IMR-90 (cell line): Measurements from ENCODE around the gene MUSTN1. TPM values are rescaled to one million over a fixed set of nuclear protein-coding genes. Genes with fewer than 3 reads are reported as not detected.

Experiments used
- ATAC-seq: fragments of 200-7000 bp; cut with Tn5 transposase; 2 replicates; pipeline ENCODE4 v1.9.1; 2020; ENCODE audit warnings: low read depth, mild to moderate bottlenecking, moderate library complexity
- BruUV-seq: library from RNA; stranded (reverse); fragments of 400-500 nt; replicated peaks from 2 replicates; lab custom pipeline; 2021; lab: Mats Ljungman, UMichigan
- CTCF ChIA-PET: fragments of 300-600 bp; formaldehyde crosslinking; extraction: SDS; loops from one replicate; lab custom pipeline; 2021; ENCODE audit warnings: antibody characterized with exemption; lab: Yijun Ruan, JAX
- POLR2A ChIA-PET: fragments of 300-600 bp; sonication (Branson Sonifier 250); formaldehyde crosslinking; loops from one replicate; lab custom pipeline; 2022; ENCODE audit warnings: antibody characterized with exemption; ENCODE audit not compliant: unreplicated experiment; lab: Charles Lee
- DNase-seq: peaks from one replicate; pipeline ENCODE4 v3.0.0; 2013
- H2AFZ ChIP-seq: replicated peaks from 2 replicates; pipeline ENCODE3; 2013; ENCODE audit warnings: low read length, mild to moderate bottlenecking; ENCODE audit not compliant: poor library complexity
- H2AK5ac ChIP-seq: 2 replicates; pipeline ENCODE4 v1.6.1; 2013; ENCODE audit warnings: low read depth, low read length, inconsistent platforms
- H2AK9ac ChIP-seq: replicated peaks from 2 replicates; pipeline ENCODE3; 2013; ENCODE audit warnings: mild to moderate bottlenecking, low read depth, low read length, moderate library complexity; ENCODE audit not compliant: poor library complexity
- H2BK120ac ChIP-seq: 2 replicates; pipeline ENCODE4 v1.6.1; 2013; ENCODE audit warnings: low read depth, low read length, inconsistent platforms
- H2BK15ac ChIP-seq: 3 replicates; pipeline ENCODE4 v1.6.1; 2013; ENCODE audit warnings: low read depth, low read length, inconsistent platforms
- H2BK20ac ChIP-seq: 2 replicates; pipeline ENCODE4 v1.6.1; 2013; ENCODE audit warnings: low read depth, mild to moderate bottlenecking, inconsistent platforms, low read length, moderate library complexity
- H2BK5ac ChIP-seq: 2 replicates; pipeline ENCODE4 v1.6.1; 2013; ENCODE audit warnings: mild to moderate bottlenecking, low read depth, low read length, inconsistent platforms; ENCODE audit not compliant: poor library complexity, severe bottlenecking
- H3K14ac ChIP-seq: replicated peaks from 2 replicates; pipeline ENCODE4 v1.6.1; 2013; ENCODE audit warnings: low read depth, low read length, inconsistent platforms
- H3K18ac ChIP-seq: 2 replicates; pipeline ENCODE4 v1.6.1; 2013; ENCODE audit warnings: low read depth, low read length, control low read depth
- H3K23ac ChIP-seq: 2 replicates; pipeline ENCODE4 v1.6.1; 2013; ENCODE audit warnings: low read depth, low read length, inconsistent platforms
- H3K27ac ChIP-seq: 2 replicates; pipeline ENCODE4 v1.5.1; 2013; ENCODE audit warnings: mild to moderate bottlenecking, control low read depth, low read length; ENCODE audit not compliant: insufficient read depth
- H3K27me3 ChIP-seq: 2 replicates; pipeline ENCODE4 v1.6.1; 2013; ENCODE audit warnings: low read length; ENCODE audit not compliant: control insufficient read depth, insufficient read depth
- H3K36me3 ChIP-seq: 2 replicates; pipeline ENCODE4 v1.6.1; 2013; ENCODE audit warnings: low read length, mixed read lengths; ENCODE audit not compliant: control insufficient read depth, insufficient read depth
- H3K4ac ChIP-seq: 2 replicates; pipeline ENCODE4 v1.6.1; 2013; ENCODE audit warnings: low read depth, low read length, inconsistent platforms
- H3K4me1 ChIP-seq: 2 replicates; pipeline ENCODE4 v1.6.1; 2013; ENCODE audit warnings: low read length, mixed read lengths; ENCODE audit not compliant: control insufficient read depth, insufficient read depth
- H3K4me2 ChIP-seq: 2 replicates; pipeline ENCODE4 v1.6.1; 2013; ENCODE audit warnings: low read depth, mild to moderate bottlenecking, control low read depth, low read length, moderate library complexity
- H3K4me3 ChIP-seq: 2 replicates; pipeline ENCODE4 v1.5.1; 2013; ENCODE audit warnings: low read depth, mild to moderate bottlenecking, control low read depth, low read length, moderate library complexity; ENCODE audit not compliant: insufficient read depth
- H3K56ac ChIP-seq: 2 replicates; pipeline ENCODE4 v1.6.1; 2013; ENCODE audit warnings: low read length, inconsistent platforms; ENCODE audit not compliant: insufficient read depth; ENCODE audit errors: extremely low read depth
- H3K79me1 ChIP-seq, 2 experiments: 2 replicates each; pipeline ENCODE4 v1.6.1; 2013; ENCODE audit warnings: low read length in 2 of 2, inconsistent platforms in 1 of 2, low read depth in 1 of 2
- H3K9ac ChIP-seq: 2 replicates; pipeline ENCODE4 v1.6.1; 2013; ENCODE audit warnings: low read depth, low read length, control low read depth
- H3K9me1 ChIP-seq: 2 replicates; pipeline ENCODE4 v1.6.1; 2013; ENCODE audit warnings: low read length, inconsistent platforms; ENCODE audit not compliant: insufficient read depth
- H3K9me3 ChIP-seq: 2 replicates; pipeline ENCODE4 v1.6.1; 2013; ENCODE audit warnings: low read length; ENCODE audit not compliant: control insufficient read depth, insufficient read depth
- H4K20me1 ChIP-seq: 2 replicates; pipeline ENCODE4 v1.6.1; 2013; ENCODE audit warnings: low read length, inconsistent platforms; ENCODE audit not compliant: insufficient read depth
- H4K5ac ChIP-seq: 2 replicates; pipeline ENCODE4 v1.6.1; 2013; ENCODE audit warnings: mild to moderate bottlenecking, low read depth, low read length, control low read depth
- H4K8ac ChIP-seq, 2 experiments: 2 replicates each; pipeline ENCODE4 v1.6.1; 2013; ENCODE audit warnings: low read depth in 2 of 2, low read length in 2 of 2, control low read depth in 1 of 2, inconsistent platforms in 1 of 2
- H4K91ac ChIP-seq: 2 replicates; pipeline ENCODE4 v1.6.1; 2013; ENCODE audit warnings: low read depth, low read length, inconsistent platforms; ENCODE audit not compliant: insufficient read depth
- BHLHE40 ChIP-seq: fragments of 150-350 bp; IDR thresholded peaks from 2 replicates; pipeline ENCODE4 v1.6.1; 2016; ENCODE audit warnings: mild to moderate bottlenecking, low read depth, low read length
- CEBPB ChIP-seq: IDR thresholded peaks from 2 replicates; pipeline ENCODE4 v1.6.1; 2012; ENCODE audit warnings: low read depth, low read length, improper control_type of control experiment
- CHD1 ChIP-seq: IDR thresholded peaks from 2 replicates; pipeline ENCODE4 v1.6.1; 2012; ENCODE audit warnings: low read depth, low read length, improper control_type of control experiment
- FOS ChIP-seq: fragments of 150-350 bp; IDR thresholded peaks from 2 replicates; pipeline ENCODE4 v1.6.1; 2016; ENCODE audit warnings: low read depth, low read length
- MAFK ChIP-seq: IDR thresholded peaks from 2 replicates; pipeline ENCODE4 v1.6.1; 2012; ENCODE audit warnings: low read depth, low read length, improper control_type of control experiment
- MAZ ChIP-seq: IDR thresholded peaks from 2 replicates; pipeline ENCODE4 v1.6.1; 2012; ENCODE audit warnings: low read depth, mild to moderate bottlenecking, low read length, improper control_type of control experiment, moderate library complexity, borderline replicate concordance
- MXI1 ChIP-seq: IDR thresholded peaks from 2 replicates; pipeline ENCODE4 v1.6.1; 2012; ENCODE audit warnings: low read depth, mild to moderate bottlenecking, low read length, moderate library complexity, borderline replicate concordance
- NFE2L2 ChIP-seq: fragments of 150-350 bp; IDR thresholded peaks from 2 replicates; pipeline ENCODE4 v1.6.1; 2016; ENCODE audit warnings: low read depth, mild to moderate bottlenecking, low read length
- POLR2A ChIP-seq: IDR thresholded peaks from 2 replicates; pipeline ENCODE4 v1.6.1; 2012; ENCODE audit warnings: mild to moderate bottlenecking, low read depth, low read length
- RAD21 ChIP-seq: IDR thresholded peaks from 2 replicates; pipeline ENCODE4 v1.6.1; 2012; ENCODE audit warnings: low read length, improper control_type of control experiment
- RCOR1 ChIP-seq: IDR thresholded peaks from 2 replicates; pipeline ENCODE4 v1.6.1; 2012; ENCODE audit warnings: mild to moderate bottlenecking, low read length, improper control_type of control experiment; ENCODE audit not compliant: insufficient replicate concordance
- RFX5 ChIP-seq: IDR thresholded peaks from 2 replicates; pipeline ENCODE4 v1.8.0; 2012; ENCODE audit warnings: low read depth, mild to moderate bottlenecking, low read length, moderate library complexity
- SMC3 ChIP-seq: fragments of 150-350 bp; IDR thresholded peaks from 2 replicates; pipeline ENCODE4 v1.6.1; 2016; ENCODE audit warnings: low read depth, mild to moderate bottlenecking, antibody characterized with exemption, low read length, moderate library complexity
- whole genome bisulfite sequencing, 2 experiments: methylation state at CpG; one replicate each; pipeline versions ENCODE4 v1.1.5 to v1.1.7; 2013; ENCODE audit warnings: missing lambda C conversion rate in 2 of 2; ENCODE audit not compliant: insufficient read length in 1 of 2; ENCODE audit errors: extremely low coverage in 2 of 2; 5-methylcytosine and 5-hydroxymethylcytosine counted together
- dilution Hi-C: fragments of 300-500 bp; cut with HindIII; formaldehyde crosslinking; loops from one replicate; pipeline ENCODE4 v1.14.3; 2018; ENCODE audit warnings: low sequenced_read_pairs; ENCODE audit not compliant: unreplicated experiment
- in situ Hi-C: fragments of 300-500 bp; cut with MboI; formaldehyde crosslinking; loops from 3 replicates; pipeline ENCODE4 v1.14.3; 2019; ENCODE audit warnings: low sequenced_read_pairs, inconsistent platforms, mixed read lengths
- intact Hi-C: fragments of 100-400 bp; cut with micrococcal nuclease; formaldehyde crosslinking; loops from 2 replicates; pipeline ENCODE4 v1.10.0; 2022
- polyA plus RNA-seq, 3 experiments: library from polyadenylated mRNA; depleted of rRNA; stranded (reverse); fragments of >200 nt; gene quantifications; 2 replicates each; pipeline ENCODE4 v1.2.3, GENCODE V29; 2012; ENCODE audit warnings: low replicate concordance in 1 of 3
- total RNA-seq: library from RNA; depleted of rRNA; stranded (reverse); fragments of >200 nt; gene quantifications from 2 replicates; pipeline ENCODE4 v1.2.3, GENCODE V29; 2012
- TF ChIP-seq, protein P1 (sequence below): fragments of 150-350 bp; IDR thresholded peaks from 2 replicates; pipeline ENCODE4 v1.6.1; 2017; ENCODE audit warnings: mild to moderate bottlenecking, antibody characterized with exemption, low read length, low read depth
- TF ChIP-seq, protein P2 (sequence below): fragments of 150-350 bp; IDR thresholded peaks from 2 replicates; pipeline ENCODE4 v1.6.1; 2016; ENCODE audit warnings: low read depth, mild to moderate bottlenecking, low read length, moderate library complexity, borderline replicate concordance
- TF ChIP-seq, protein P3 (sequence below): conservative IDR thresholded peaks from 2 replicates; pipeline ENCODE4 v1.5.1; 2012; ENCODE audit warnings: mild to moderate bottlenecking, low read depth, low read length, improper control_type of control experiment

Gene MUSTN1
- total and polyA plus RNA-seq, 2 of the 4 experiments (the other 2 are of a cell fraction): not detected

DNA sequence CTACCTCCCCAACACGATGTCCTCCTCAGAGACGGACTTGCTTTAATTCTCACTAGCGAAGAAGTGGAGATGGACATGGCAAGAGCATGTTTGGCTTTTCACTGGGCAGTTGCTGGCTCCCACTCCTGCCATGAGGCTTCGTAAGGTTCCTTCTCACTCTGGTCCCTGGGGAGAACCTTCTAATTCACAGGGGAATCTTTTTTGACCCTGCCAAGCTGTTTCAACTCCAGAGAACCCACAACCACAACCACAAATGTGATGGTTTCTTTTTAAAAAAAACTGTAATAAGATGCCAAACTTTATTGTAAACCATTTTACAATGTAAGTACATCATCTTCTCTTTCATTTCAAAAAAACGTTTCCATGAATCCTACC is 1.6 kb upstream of the MUSTN1 start:
- Histone ChIP-seq H2BK20ac (no peak overlapping the region), H2AFZ (no peak overlapping the region), H3K27me3 (no peaks in the 10 kb centered on the region), H2BK5ac (no peak overlapping the region), H4K8ac (no peak overlapping the region), H3K23ac (no peak overlapping the region; the same call in 1 of the 2 replicates), H3K9ac (no peak overlapping the region), H4K5ac (no peak overlapping the region), H2BK15ac (no peak overlapping the region), H3K36me3 (peaks cover 8% of the 10 kb centered on the region; the same call in 1 of the 2 replicates), H2AK9ac (no peak overlapping the region), H3K9me1 (peaks cover 20% of the 10 kb centered on the region; the same call in 1 of the 2 replicates), H3K14ac (no peak overlapping the region), H4K20me1 (no peaks in the 10 kb centered on the region; the same call in 1 of the 2 replicates), H3K9me3 (no peaks in the 10 kb centered on the region), H3K4me3 (no peak overlapping the region), H2AK5ac (no peak overlapping the region), H3K4me1 (peaks cover 16% of the 10 kb centered on the region), H3K4me2 (no peak overlapping the region), H4K91ac (no peak overlapping the region), H3K56ac (no peak overlapping the region), H3K18ac (no peak overlapping the region), H2BK120ac (no peak overlapping the region), H3K4ac (no peak overlapping the region), H3K27ac (no peak overlapping the region), H3K79me1 (no peaks in the 10 kb centered on the region)
- POLR2A ChIA-PET: no interaction called here
- CTCF ChIA-PET: no interaction called here
- intact Hi-C loops: no loop called here
- DNase-seq (no peak), ATAC-seq (no peak)
- 93% methylated on average over 3 of the region's 5 CpGs; no CpG with 5 or more reads in 1 of the 2 experiments for WGBS, 2 experiments
- dilution Hi-C loops: no loop called here
- no TSS peak for BruUV-seq
- TF ChIP-seq MAFK (no peak), POLR2A (no peak), RCOR1 (no peak), CEBPB (no peak), MAZ (no peak), CHD1 (no peak), RFX5 (no peak), FOS (no peak), NFE2L2 (no peak), MXI1 (no peak), BHLHE40 (no peak), SMC3 (no peak), RAD21 (no peak)
- TF ChIP-seq, protein P1, sequence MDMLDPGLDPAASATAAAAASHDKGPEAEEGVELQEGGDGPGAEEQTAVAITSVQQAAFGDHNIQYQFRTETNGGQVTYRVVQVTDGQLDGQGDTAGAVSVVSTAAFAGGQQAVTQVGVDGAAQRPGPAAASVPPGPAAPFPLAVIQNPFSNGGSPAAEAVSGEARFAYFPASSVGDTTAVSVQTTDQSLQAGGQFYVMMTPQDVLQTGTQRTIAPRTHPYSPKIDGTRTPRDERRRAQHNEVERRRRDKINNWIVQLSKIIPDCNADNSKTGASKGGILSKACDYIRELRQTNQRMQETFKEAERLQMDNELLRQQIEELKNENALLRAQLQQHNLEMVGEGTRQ: no peak
- TF ChIP-seq, protein P2, sequence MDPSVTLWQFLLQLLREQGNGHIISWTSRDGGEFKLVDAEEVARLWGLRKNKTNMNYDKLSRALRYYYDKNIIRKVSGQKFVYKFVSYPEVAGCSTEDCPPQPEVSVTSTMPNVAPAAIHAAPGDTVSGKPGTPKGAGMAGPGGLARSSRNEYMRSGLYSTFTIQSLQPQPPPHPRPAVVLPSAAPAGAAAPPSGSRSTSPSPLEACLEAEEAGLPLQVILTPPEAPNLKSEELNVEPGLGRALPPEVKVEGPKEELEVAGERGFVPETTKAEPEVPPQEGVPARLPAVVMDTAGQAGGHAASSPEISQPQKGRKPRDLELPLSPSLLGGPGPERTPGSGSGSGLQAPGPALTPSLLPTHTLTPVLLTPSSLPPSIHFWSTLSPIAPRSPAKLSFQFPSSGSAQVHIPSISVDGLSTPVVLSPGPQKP: no peak
- TF ChIP-seq, protein P3, sequence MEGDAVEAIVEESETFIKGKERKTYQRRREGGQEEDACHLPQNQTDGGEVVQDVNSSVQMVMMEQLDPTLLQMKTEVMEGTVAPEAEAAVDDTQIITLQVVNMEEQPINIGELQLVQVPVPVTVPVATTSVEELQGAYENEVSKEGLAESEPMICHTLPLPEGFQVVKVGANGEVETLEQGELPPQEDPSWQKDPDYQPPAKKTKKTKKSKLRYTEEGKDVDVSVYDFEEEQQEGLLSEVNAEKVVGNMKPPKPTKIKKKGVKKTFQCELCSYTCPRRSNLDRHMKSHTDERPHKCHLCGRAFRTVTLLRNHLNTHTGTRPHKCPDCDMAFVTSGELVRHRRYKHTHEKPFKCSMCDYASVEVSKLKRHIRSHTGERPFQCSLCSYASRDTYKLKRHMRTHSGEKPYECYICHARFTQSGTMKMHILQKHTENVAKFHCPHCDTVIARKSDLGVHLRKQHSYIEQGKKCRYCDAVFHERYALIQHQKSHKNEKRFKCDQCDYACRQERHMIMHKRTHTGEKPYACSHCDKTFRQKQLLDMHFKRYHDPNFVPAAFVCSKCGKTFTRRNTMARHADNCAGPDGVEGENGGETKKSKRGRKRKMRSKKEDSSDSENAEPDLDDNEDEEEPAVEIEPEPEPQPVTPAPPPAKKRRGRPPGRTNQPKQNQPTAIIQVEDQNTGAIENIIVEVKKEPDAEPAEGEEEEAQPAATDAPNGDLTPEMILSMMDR: no peak
- in situ Hi-C loops: no loop called here
